ENCODE results near the gene PAK2.

DNA sequence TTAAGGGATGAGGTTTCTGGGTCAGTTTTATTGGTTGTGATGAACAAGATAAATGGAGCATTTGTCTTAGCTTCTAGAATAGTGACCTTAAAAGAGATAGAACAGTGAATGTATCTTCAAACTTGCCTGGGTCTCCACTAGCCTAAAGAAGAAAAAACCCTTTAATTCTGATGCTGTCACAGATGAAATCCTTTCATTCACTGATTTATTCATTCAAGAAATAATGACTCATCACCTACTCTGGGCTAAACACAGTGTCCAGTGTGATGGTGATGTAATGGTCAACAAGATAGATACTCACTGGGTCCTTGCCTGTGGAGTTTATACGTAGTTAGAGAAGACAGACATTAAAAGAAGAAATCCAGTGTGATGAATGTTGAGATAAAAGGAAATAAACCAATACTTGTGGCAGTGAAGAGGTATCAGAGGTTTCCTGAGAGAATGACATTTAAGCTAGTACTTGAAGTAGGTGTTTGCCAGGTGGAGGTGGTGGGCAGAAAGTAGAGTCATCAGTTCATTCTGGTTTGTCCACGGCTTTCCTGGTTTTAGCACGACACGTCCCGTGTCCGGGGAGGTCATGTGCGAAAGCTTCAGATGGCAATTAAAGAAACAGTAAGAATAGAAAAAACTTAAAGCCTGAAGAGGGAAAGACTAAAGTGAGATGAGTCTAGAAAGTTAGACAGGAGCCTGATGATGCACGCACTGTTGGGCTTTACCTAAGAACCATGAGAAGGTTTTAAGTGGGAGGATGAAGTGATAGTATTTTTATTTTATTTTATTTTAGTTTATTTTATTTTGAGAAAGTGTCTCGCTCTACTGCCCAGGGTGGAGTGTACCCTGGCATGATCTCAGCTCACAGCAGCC is 18.5 kb downstream of the PAK2 start:
- TF ChIP-seq, protein P1, sequence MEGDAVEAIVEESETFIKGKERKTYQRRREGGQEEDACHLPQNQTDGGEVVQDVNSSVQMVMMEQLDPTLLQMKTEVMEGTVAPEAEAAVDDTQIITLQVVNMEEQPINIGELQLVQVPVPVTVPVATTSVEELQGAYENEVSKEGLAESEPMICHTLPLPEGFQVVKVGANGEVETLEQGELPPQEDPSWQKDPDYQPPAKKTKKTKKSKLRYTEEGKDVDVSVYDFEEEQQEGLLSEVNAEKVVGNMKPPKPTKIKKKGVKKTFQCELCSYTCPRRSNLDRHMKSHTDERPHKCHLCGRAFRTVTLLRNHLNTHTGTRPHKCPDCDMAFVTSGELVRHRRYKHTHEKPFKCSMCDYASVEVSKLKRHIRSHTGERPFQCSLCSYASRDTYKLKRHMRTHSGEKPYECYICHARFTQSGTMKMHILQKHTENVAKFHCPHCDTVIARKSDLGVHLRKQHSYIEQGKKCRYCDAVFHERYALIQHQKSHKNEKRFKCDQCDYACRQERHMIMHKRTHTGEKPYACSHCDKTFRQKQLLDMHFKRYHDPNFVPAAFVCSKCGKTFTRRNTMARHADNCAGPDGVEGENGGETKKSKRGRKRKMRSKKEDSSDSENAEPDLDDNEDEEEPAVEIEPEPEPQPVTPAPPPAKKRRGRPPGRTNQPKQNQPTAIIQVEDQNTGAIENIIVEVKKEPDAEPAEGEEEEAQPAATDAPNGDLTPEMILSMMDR (IDR thresholded peaks at IDR 0.05), result no peak
- no peak for TF ChIP-seq CREM (CRISPR knock-in tag; IDR thresholded peaks at IDR 0.05)
- TF ChIP-seq, protein P2, sequence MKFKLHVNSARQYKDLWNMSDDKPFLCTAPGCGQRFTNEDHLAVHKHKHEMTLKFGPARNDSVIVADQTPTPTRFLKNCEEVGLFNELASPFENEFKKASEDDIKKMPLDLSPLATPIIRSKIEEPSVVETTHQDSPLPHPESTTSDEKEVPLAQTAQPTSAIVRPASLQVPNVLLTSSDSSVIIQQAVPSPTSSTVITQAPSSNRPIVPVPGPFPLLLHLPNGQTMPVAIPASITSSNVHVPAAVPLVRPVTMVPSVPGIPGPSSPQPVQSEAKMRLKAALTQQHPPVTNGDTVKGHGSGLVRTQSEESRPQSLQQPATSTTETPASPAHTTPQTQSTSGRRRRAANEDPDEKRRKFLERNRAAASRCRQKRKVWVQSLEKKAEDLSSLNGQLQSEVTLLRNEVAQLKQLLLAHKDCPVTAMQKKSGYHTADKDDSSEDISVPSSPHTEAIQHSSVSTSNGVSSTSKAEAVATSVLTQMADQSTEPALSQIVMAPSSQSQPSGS (CRISPR knock-in tag; IDR thresholded peaks at IDR 0.05; ENCODE audit: borderline replicate concordance, low read depth), result no peak
- no peak for TF ChIP-seq FOXK1 (CRISPR knock-in tag; IDR thresholded peaks at IDR 0.05)
- TF ChIP-seq, protein P3, sequence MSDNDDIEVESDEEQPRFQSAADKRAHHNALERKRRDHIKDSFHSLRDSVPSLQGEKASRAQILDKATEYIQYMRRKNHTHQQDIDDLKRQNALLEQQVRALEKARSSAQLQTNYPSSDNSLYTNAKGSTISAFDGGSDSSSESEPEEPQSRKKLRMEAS (CRISPR knock-in tag; IDR thresholded peaks at IDR 0.05), result no peak
- TF ChIP-seq, protein P4, sequence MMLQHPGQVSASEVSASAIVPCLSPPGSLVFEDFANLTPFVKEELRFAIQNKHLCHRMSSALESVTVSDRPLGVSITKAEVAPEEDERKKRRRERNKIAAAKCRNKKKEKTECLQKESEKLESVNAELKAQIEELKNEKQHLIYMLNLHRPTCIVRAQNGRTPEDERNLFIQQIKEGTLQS (CRISPR knock-in tag; conservative IDR thresholded peaks at IDR 0.05), result no peak

Data from WTC11 (cell line).